Spleen (tissue), 7 donors: ENCODE data around the gene GABPB1.

Experiments
- CTCF ChIP-seq, 11 experiments: fragments of 200-600 bp in 7 of 11; fragments of 450-650 bp in 4 of 11; sonication (generic) in 4 of 11; IDR thresholded peaks in 8 of 11; conservative IDR thresholded peaks in 3 of 11; 1 replicate in 7 of 11; 2 replicates in 4 of 11; pipeline versions ENCODE4 v1.4.0 to v1.8.0; 2016 to 2021; ENCODE audit warnings: antibody characterized with exemption in 11 of 11, inconsistent platforms in 4 of 11, mild to moderate bottlenecking in 1 of 11
- POLR2A ChIP-seq, 3 donors: fragments of 450-650 bp; IDR thresholded peaks; one replicate each; pipeline ENCODE4 v1.5.1; 2017; ENCODE audit warnings: antibody characterized with exemption in 3 of 3, mild to moderate bottlenecking in 1 of 3
- donor health status: DM: no; HTN: no; CAD: no; lungs with moderate emphysema.
- donor health status: DM: no; HTN: no; CAD: no.
- donor health status: DM: no; HTN: no; CAD: no.

GRCh38 chr15:50390554-50391264 is 35.7 kb upstream of the GABPB1 start:
- TF ChIP-seq CTCF (IDR thresholded peaks at IDR 0.05 in 8 of 11, conservative IDR thresholded peaks at IDR 0.05 in 3 of 11) = no peak
- TF ChIP-seq POLR2A (IDR thresholded peaks at IDR 0.05) = no peak
